ENCODE results near the gene NDUFV1.

DNA sequence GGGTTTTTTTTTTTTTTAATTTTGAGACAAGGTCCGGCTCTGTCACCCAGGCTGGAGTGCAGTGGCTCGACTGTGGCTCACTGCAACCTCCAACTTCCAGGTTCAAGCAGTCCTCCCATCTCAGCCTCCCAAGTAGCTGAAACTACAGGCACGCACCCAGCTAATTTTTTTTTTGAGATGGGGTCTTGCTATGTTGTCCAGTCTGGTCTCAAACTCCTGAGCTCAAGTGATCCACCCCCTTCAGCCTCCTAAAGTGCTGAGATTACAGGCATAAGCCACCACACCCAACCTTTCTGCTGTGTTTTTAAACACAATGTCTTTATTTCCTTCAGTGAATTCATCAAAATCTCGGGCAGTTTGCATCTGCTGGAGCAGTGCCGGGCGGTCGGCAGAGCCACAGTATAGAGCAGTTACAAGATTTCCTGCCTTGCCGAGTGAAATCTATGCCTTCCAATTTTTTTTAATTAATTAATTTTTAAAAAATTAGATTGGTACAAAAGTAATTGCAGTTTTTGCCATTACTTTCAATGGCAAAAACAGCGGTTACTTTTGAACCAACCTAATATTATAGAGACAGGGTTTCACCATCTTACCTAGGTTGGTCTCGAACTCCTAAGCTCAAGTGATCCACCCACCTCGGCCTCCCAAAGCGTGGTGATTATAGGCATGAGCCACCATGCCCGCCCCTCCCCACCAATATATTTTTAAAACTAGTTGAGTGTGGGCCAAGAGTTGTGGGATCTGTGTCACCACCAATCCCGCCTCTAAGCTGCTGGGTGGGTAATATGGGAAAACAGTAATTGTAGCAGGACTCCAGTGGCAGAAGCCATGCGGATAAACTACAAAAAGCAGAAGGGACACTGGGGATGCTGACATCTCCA lies 46.5 kb downstream of the NDUFV1 start:
- TF ChIP-seq JUN (IDR thresholded peaks at IDR 0.05): no peak
- TF ChIP-seq HDAC2 (IDR thresholded peaks at IDR 0.05): no peak
- TF ChIP-seq MAZ (IDR thresholded peaks at IDR 0.05; ENCODE audit: borderline replicate concordance, low read depth, low read length): no peak
- TF ChIP-seq SMC3 (IDR thresholded peaks at IDR 0.05): no peak
- TF ChIP-seq, protein P1, sequence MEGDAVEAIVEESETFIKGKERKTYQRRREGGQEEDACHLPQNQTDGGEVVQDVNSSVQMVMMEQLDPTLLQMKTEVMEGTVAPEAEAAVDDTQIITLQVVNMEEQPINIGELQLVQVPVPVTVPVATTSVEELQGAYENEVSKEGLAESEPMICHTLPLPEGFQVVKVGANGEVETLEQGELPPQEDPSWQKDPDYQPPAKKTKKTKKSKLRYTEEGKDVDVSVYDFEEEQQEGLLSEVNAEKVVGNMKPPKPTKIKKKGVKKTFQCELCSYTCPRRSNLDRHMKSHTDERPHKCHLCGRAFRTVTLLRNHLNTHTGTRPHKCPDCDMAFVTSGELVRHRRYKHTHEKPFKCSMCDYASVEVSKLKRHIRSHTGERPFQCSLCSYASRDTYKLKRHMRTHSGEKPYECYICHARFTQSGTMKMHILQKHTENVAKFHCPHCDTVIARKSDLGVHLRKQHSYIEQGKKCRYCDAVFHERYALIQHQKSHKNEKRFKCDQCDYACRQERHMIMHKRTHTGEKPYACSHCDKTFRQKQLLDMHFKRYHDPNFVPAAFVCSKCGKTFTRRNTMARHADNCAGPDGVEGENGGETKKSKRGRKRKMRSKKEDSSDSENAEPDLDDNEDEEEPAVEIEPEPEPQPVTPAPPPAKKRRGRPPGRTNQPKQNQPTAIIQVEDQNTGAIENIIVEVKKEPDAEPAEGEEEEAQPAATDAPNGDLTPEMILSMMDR (IDR thresholded peaks at IDR 0.05): no peak
- TF ChIP-seq POLR2A (IDR thresholded peaks at IDR 0.05; ENCODE audit: low read length): no peak
- TF ChIP-seq, protein P2, sequence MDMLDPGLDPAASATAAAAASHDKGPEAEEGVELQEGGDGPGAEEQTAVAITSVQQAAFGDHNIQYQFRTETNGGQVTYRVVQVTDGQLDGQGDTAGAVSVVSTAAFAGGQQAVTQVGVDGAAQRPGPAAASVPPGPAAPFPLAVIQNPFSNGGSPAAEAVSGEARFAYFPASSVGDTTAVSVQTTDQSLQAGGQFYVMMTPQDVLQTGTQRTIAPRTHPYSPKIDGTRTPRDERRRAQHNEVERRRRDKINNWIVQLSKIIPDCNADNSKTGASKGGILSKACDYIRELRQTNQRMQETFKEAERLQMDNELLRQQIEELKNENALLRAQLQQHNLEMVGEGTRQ (IDR thresholded peaks at IDR 0.05): no peak
- TF ChIP-seq, protein P3, sequence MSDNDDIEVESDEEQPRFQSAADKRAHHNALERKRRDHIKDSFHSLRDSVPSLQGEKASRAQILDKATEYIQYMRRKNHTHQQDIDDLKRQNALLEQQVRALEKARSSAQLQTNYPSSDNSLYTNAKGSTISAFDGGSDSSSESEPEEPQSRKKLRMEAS (IDR thresholded peaks at IDR 0.05): no peak
- no peak for TF ChIP-seq CBX2 (IDR thresholded peaks at IDR 0.05; ENCODE audit: borderline replicate concordance, low read depth)
- TF ChIP-seq RNF2 (IDR thresholded peaks at IDR 0.05; ENCODE audit: borderline replicate concordance, low read depth): no peak
- no peak for TF ChIP-seq RAD21 (conservative IDR thresholded peaks at IDR 0.05 in 1 of 2, IDR thresholded peaks at IDR 0.05 in 1 of 2)
- no peak for TF ChIP-seq RCOR1 (IDR thresholded peaks at IDR 0.05; ENCODE audit: low read depth, low read length)
